Effector CD8-positive, alpha-beta T cell (primary cell): ENCODE results near the gene NEK1.

Source experiments
- DNase-seq: peaks from one replicate; lab custom pipeline; 2025; lab: John Stamatoyannopoulos, UW

NEK1 gene

DNA sequence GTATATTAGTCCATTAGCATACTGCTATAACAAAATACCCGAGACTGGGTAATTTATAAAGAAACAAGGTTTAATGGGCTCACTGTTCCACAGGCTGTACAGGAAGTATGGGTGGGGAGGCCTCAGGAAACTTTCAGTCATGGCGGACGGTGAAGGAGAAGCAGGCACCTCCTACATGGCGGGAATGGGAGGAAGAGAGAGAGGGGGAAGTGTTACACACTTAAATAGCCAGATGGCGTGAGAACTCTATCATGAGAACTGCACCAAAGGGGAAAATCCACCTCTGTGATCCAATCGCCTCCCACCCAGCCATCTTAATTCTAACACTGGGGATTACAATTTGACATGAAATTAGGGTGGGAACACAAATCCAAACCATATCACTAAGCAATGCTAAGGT, 242.7 kb downstream of the NEK1 start:
- no peak for DNase-seq

DNA sequence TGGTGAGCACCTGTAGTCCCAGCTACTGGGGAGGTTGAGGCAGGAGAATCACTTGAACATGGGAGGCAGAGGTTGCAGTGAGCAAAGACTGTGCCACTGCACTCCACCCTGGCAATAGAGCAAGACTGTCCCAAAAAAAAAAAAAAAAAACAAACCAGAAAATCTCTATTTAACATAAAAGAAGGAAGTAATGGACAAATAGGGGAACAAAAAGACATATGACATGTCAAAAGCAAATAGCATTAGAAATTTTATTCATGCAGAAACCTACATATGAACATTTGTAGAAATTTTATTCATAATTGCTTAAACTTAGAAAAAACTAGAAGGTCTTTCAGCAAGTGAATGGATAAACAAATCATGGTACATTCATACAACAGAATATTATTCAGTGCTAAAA, 244.6 kb downstream of the NEK1 start:
- DNase-seq, result no peak

DNA sequence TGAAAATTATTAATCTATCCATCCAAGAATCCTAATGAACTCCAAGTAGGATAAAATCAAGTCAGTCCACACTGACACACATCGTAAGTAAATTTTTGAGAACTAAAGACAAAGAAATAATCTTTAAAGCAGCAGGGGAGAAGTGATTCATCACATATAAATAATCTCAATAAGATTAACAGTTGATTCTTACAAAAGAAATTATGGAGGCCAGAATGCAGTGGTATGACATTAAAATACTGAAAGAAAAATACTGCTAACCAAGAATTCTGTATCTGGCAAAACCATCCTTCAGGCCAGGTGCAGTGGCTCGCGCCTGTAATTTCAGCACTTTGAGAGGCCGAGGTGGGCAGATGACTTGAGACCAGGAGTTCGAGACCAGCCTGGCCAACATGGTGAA, 245.6 kb downstream of the NEK1 start:
- no peak for DNase-seq

DNA sequence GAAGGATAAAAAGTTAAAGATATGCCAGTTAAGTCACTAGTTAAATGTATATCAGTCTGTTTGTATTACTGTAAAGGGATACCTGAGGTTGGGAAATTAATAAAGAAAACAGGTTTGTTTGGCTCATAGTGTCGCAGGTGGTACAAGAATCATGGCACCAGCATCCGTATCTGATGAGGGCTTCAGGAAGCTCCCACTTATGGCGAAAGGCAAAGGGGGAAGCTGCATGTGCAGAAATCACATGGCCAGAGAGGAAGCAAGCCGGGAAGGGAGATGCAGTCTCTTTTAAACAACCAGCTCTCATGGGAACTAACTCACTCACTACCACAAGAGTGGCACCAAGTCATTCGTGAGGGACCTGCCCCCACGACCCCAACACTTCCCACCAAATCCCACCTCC, 249.8 kb downstream of the NEK1 start:
- DNase-seq, result no peak

DNA sequence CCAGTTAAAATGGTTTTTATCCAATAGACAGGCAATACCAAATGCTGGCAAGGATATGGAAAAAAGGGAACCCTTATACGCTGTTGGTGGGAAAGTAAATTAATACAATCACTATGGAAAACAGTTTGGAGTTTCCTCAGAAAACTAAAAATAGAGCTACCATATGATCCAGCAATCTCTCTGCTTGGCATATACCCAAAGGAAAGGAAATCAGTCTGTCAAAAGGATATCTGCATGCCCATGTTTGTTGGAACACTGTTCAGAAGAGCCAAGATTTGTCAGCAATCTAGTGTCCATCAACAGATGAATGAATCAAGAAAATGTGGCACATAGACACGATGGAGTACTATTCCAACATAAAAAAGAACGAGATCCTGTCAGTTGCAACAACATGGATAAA, 250.6 kb downstream of the NEK1 start:
- DNase-seq, result no peak

DNA sequence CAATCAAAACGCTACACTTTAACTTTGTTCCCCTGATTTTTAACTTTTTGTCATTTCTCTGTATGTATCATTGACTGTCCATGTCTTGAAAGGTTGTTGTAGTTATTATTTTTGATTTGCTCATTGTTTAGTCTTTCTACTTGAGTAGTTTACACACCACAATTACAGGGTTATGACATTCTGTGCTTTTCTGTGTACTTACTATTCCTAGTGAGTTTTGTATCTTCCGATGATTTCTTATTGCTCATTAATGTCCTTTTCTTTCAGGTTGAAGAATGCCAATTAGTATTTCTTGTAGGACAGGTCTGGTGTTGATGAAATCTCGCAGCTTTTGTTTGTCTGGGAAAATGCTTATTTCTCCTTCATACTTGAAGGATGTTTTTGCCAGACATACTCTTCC, 252.4 kb downstream of the NEK1 start:
- no peak for DNase-seq

DNA sequence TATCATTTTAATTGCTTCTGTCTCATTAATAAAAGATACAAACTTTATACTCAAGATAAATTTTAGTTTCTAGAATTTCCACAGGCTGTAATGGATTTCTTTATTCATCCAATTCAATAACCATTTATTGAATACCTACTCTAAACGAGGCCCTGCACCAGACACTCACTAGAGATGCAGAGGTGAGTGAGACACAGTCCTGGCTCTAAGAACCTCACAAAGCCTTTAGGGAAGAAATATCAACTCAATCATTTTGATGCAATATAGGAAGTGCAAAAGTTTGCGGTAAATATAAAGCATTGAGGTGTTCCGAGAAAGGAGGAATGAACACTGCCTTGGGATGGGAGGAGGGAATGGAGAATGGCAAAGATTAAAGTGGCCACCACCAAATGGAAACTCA, 260.0 kb downstream of the NEK1 start:
- no peak for DNase-seq

DNA sequence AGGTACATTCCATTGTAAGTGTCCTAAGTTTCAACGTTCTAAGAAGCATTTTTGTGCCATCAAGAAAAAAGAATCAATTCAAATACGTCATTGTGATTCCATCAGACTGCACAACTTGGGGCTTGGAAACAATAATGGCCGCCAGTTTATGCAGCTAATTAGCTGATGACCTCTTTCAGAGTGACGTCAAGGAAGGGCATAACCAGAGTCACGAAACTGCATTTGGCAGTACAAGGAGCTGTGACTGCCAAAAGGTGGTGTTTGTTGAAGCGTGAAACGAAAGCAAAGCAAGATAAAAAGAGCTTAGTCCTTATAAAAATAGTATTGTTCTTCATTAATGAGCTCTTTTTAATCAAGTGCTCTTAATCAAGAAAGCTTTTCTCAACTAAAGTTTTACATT, 260.5 kb downstream of the NEK1 start:
- no peak for DNase-seq

DNA sequence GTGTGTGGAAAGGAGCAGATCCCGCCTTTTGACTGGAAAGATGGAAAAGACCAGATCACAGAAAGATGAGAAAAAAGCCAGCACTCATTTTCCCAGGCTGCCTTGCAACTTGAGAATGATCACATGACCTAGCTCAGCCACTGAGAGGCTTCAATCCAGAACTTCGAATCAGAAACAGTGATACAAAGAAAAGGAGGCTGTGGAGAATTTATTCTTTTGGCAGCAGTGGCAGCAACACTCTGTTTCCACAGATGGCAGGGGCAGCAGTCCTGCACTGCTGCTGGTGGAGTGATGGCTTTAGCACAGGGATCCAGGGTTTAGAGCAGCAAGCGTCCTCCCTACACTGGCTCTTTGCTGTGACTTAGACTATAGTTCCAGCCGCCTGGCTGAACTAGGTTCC, 263.8 kb downstream of the NEK1 start:
- DNase-seq, result no peak

DNA sequence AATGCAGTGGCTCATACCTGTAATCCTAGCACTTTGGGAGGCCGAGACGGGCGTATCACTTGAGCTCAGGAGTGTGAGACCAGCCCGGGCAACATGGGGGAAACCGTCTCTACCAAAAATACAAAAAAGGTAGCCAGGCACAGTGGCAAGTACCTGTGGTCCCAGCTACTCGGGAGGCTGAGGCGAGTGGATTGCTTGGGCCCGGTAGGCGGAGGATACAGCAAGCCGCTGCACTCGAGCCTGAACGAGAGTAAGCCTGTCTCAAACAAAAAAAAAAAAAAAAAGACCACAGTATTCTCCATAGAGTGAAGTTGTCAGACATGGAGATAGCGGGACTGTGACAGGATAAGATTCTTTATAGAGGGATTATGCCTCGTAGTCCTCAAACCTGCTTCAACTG, 265.5 kb downstream of the NEK1 start:
- no peak for DNase-seq

DNA sequence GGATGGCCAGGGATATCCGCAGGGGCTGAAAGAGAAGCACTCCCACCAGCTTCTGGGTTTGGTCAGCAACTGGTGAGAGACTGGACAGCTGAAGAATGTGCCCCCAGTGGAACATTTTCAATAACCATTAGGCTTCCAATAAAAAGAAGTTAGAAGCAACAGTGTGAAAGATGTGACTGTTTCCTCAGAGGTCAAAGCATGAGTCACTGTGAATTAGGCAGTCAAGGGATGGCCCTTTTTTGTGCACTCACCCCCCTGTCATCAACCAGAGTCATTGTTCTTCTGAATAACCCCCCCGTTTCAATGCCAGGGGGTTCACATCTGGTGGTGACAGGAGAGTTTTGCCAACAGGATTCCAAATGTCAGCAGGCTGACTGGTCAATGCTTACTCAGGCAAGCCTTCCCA, 267.1 kb downstream of the NEK1 start:
- no peak for DNase-seq
